Stimulated activated naive B cell treated with anti-CD40 and anti-IgM and Interleukin-4, amounts not matched to agents 10 μg/mL and 1 μg/mL and 100 μg/mL, for 72 hours (primary cell): ENCODE results near the gene KCNE4.

ENCODE experiments used
- ATAC-seq, 2 donors: fragments of 150-1000 bp; cut with Tn5 transposase; replicated peaks; 2 replicates each; pipeline ENCODE4 v1.10.0; 2021; ENCODE audit warnings: moderate library complexity in 1 of 2
- DNase-seq: peaks from one replicate; pipeline ENCODE4 v3.0.0; 2021
- H3K27ac Mint-ChIP-seq: one replicate; pipeline ENCODE4 v1.8.0; 2022; ENCODE audit warnings: mild to moderate bottlenecking, mixed read lengths
- H3K27me3 Mint-ChIP-seq, 2 donors: one replicate each; pipeline ENCODE4 v1.8.0; 2022; ENCODE audit warnings: mixed read lengths in 2 of 2
- H3K36me3 Mint-ChIP-seq, 2 donors: one replicate each; pipeline ENCODE4 v1.8.0; 2022; ENCODE audit warnings: mixed read lengths in 2 of 2, mild to moderate bottlenecking in 1 of 2
- H3K4me1 Mint-ChIP-seq, 2 donors: one replicate each; pipeline ENCODE4 v1.8.0; 2022; ENCODE audit warnings: mixed read lengths in 2 of 2, mild to moderate bottlenecking in 1 of 2
- H3K4me3 Mint-ChIP-seq, 2 donors: one replicate each; pipeline ENCODE4 v1.8.0; 2022; ENCODE audit warnings: mild to moderate bottlenecking in 2 of 2, mixed read lengths in 2 of 2, moderate library complexity in 1 of 2
- H3K9me3 Mint-ChIP-seq, 2 donors: one replicate each; pipeline ENCODE4 v1.8.0; 2022; ENCODE audit warnings: mixed read lengths in 2 of 2, mild to moderate bottlenecking in 1 of 2

Gene KCNE4

DNA sequence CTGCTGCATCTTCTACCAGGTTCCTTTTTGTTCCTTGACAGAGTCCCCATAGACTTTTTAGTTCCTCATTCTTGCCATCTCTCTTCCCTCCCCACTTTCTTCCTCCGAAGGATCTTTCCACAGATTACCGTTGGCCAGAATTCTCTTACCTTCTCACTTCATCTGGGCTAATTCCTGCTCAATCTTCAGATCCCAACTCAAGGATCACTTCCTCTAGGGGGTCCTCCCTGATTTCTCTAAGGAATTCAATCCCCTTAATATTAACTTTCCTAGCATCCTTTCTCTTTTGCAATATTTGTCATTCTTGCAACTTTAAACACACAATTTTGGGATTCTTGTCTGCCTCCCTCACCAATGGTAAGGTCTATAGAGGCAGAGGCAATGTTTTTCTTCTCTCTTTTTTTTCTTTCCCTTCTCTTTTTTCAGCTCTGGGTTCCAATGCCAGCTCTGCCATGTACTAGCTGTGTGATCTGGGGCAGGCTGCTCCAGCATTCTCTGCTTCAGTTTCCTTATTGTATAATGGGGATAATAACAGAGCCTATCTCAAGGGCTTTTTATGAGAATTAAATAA lies 5.4 kb upstream of the KCNE4 start:
- H3K27ac Mint-ChIP-seq = no peak overlapping the region
- no peaks in the 10 kb centered on the region for H3K4me1 Mint-ChIP-seq
- H3K4me3 Mint-ChIP-seq = no peak overlapping the region
- DNase-seq (no peak), ATAC-seq (no peak)
- H3K9me3 Mint-ChIP-seq = peaks cover 0 to 2% of the 10 kb centered on the region in 2 donors
- H3K27me3 Mint-ChIP-seq = peaks cover 16 to 23% of the 10 kb centered on the region in 2 donors
- no peaks in the 10 kb centered on the region for H3K36me3 Mint-ChIP-seq

- no peaks in the 10 kb centered on the region for H3K4me1 Mint-ChIP-seq
- peaks cover 0 to 2% of the 10 kb centered on the region in 2 donors for H3K9me3 Mint-ChIP-seq
- no peak for DNase-seq
- H3K27me3 Mint-ChIP-seq = peaks cover 22 to 23% of the 10 kb centered on the region in 2 donors
- H3K27ac Mint-ChIP-seq = no peak overlapping the region
- ATAC-seq = no peak
- no peaks in the 10 kb centered on the region for H3K36me3 Mint-ChIP-seq
- no peak overlapping the region for H3K4me3 Mint-ChIP-seq
Measured at GRCh38 chr2:223047260-223047761, 4.7 kb upstream of the KCNE4 start.

DNA sequence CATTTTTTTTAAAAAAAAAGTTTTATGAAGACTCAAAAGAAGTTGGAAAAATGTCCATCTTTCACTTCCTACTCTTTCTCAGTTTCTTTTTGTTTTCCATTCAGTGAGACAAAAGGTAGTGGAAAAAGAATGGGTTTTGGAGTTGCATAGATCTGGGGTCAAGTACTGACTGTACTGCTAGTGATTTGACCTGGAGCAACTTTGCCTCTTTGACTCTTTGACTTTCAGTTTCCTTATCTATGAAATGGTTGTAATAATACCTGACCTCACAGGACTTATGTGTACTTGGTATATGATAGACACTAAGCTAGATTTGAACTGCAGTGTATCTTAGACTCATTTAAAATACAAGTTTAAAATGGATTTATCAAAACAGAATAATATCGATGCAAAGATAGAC lies 3.5 kb upstream of the KCNE4 start:
- ATAC-seq (no peak), DNase-seq (no peak)
- peaks cover 0 to 2% of the 10 kb centered on the region in 2 donors for H3K9me3 Mint-ChIP-seq
- H3K4me1 Mint-ChIP-seq = no peaks in the 10 kb centered on the region
- H3K4me3 Mint-ChIP-seq = no peak overlapping the region
- H3K27ac Mint-ChIP-seq = no peak overlapping the region
- H3K36me3 Mint-ChIP-seq = no peaks in the 10 kb centered on the region
- H3K27me3 Mint-ChIP-seq = peaks cover 22 to 28% of the 10 kb centered on the region in 2 donors

DNA sequence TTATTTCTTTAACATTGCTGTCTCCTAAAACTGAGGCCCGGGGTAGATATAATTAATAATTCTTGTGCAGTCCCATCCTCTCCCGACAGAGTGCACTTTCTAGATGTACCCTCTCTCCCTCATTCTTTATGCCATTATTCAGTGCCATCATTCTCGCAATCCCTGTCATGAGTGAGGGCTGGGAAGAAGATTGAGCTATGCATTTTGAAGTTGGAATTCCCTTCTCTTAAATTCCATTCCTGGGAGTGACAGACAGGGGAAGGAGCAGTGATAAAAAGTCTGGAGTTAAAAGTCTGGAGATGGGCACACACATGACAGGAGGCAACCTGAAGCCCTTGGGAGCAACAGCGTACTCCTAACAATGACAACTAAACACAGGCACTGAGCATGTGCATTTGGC lies 2.6 kb upstream of the KCNE4 start:
- peaks cover 22 to 34% of the 10 kb centered on the region in 2 donors for H3K27me3 Mint-ChIP-seq
- H3K4me3 Mint-ChIP-seq = no peak overlapping the region
- no peak for DNase-seq
- H3K9me3 Mint-ChIP-seq = peaks cover 0 to 2% of the 10 kb centered on the region in 2 donors
- H3K27ac Mint-ChIP-seq = no peak overlapping the region
- H3K4me1 Mint-ChIP-seq = no peaks in the 10 kb centered on the region
- ATAC-seq = no peak
- no peaks in the 10 kb centered on the region for H3K36me3 Mint-ChIP-seq

GRCh38 chr2:223050188-223050587 lies 1.8 kb upstream of the KCNE4 start:
- Mint-ChIP-seq H3K9me3 (peaks cover 0 to 2% of the 10 kb centered on the region in 2 donors), H3K36me3 (no peaks in the 10 kb centered on the region), H3K27me3 (peaks cover 22 to 34% of the 10 kb centered on the region in 2 donors), H3K4me1 (no peaks in the 10 kb centered on the region), H3K4me3 (no peak overlapping the region), H3K27ac (no peak overlapping the region)
- DNase-seq (no peak), ATAC-seq (no peak)

DNA sequence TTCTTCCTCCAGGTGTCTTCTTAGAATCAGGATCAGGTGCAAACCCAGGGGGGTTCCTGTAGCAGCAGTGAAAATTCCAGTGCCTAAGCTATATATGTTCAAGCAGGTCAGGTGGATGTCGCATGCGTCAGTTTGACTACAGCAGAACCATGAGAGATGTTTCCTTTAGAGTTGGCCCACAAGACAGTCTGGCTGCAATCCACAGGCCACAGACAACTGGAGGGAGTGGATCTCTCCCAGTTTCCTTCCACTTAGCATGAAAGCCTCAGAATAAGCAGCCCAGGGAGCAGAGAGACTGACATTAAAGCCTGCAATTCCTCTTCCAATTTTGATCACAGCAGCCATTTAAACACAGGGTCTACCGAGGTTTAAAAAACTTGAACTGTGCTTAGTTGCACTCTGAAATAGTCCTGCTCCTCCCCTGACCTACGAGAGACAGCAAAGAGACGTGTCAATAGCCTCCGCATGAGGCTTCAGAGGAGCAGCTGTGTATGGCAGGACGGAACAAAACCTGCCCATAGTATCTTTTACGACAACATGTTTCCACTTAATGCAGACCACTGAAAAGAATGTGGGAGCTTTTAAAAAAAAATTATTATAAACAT lies 988 bp upstream of the KCNE4 start:
- Mint-ChIP-seq H3K9me3 (peaks cover 0 to 2% of the 10 kb centered on the region in 2 donors), H3K27me3 (peaks cover 28 to 38% of the 10 kb centered on the region in 2 donors), H3K4me1 (no peaks in the 10 kb centered on the region), H3K4me3 (no peak overlapping the region), H3K27ac (no peak overlapping the region), H3K36me3 (no peaks in the 10 kb centered on the region)
- DNase-seq = no peak
- ATAC-seq = no peak

GRCh38 chr2:223052548-223053483 lies 826 bp downstream of the KCNE4 start:
- Mint-ChIP-seq H3K36me3 (no peaks in the 10 kb centered on the region), H3K4me1 (no peaks in the 10 kb centered on the region), H3K9me3 (peaks cover 0 to 2% of the 10 kb centered on the region in 2 donors), H3K27me3 (peaks cover 25 to 38% of the 10 kb centered on the region in 2 donors), H3K27ac (no peak overlapping the region), H3K4me3 (no peak overlapping the region)
- ATAC-seq = no peak
- DNase-seq = no peak

DNA sequence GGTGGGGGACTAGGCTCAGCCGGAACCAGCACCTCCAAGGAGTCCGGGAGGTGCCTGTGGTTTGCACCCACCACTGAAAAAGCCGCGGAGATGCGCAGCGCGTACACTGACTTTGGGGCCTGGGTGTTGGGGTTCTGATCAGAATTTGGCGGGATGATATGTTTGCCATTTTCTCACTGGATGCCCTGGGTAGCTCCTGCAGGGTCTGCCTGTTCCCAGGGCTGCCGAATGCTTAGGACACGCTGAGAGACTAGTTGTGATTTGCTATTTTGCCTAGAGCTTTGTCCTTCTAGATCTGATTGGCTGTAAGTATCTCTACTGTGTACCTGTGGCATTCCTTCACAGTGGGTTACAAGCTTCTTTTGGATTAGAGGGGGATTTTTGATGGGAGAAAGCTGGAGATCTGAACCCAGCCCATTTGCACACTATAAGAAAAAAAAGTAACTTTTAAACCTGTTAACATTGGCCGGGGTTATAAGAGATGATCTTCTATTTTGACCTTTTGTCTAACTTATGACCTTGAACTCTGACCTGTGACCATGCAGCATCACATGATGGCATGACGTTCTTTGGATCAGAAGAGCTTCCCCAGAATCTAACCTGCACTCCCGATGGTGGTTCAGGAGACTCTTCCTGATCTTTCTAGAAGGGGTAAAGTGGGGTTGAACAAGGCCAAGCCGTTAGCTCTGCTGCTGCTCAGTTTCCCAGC lies 1.6 kb downstream of the KCNE4 start:
- Mint-ChIP-seq H3K4me3 (no peak overlapping the region), H3K9me3 (peaks cover 0 to 2% of the 10 kb centered on the region in 2 donors), H3K27ac (no peak overlapping the region), H3K27me3 (peaks cover 23 to 38% of the 10 kb centered on the region in 2 donors), H3K4me1 (no peaks in the 10 kb centered on the region), H3K36me3 (no peaks in the 10 kb centered on the region)
- no peak for ATAC-seq
- no peak for DNase-seq

DNA sequence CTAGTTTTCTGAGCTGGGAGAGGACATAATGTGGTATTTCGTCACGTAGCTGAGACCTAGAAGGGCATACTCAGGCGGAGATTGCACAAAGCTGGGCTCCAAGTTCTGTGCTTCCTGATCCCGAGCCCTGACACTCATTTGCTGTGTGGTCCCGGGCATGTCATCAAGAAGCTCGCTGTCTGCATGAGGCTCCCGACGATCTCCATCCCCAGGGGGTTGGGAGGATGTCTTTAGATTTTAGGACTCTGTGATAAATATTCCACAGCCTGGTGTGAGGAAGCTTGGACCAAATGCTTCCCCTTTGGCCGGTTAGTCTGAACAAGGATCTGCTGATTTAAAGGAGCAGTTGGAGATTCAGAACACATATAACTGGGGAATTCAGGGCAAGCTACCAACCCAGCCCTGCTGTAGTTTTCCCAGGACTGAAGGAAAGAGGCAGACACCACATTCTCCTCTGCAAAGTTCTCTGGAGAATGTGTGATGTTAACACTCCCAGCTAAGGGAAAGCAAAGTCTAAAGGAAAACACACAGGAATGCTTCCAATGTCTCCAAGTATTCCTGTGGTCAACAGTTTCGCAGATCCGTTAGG lies 2.3 kb downstream of the KCNE4 start:
- DNase-seq (no peak), ATAC-seq (no peak)
- H3K27me3 Mint-ChIP-seq = peaks cover 23 to 38% of the 10 kb centered on the region in 2 donors
- no peak overlapping the region for H3K4me3 Mint-ChIP-seq
- H3K36me3 Mint-ChIP-seq = no peaks in the 10 kb centered on the region
- peaks cover 0 to 2% of the 10 kb centered on the region in 2 donors for H3K9me3 Mint-ChIP-seq
- H3K27ac Mint-ChIP-seq = no peak overlapping the region
- H3K4me1 Mint-ChIP-seq = no peaks in the 10 kb centered on the region

- Mint-ChIP-seq H3K27ac (no peak overlapping the region), H3K4me3 (no peak overlapping the region), H3K36me3 (no peaks in the 10 kb centered on the region), H3K27me3 (peaks cover 23 to 32% of the 10 kb centered on the region in 2 donors), H3K9me3 (peaks cover 0 to 2% of the 10 kb centered on the region in 2 donors), H3K4me1 (no peaks in the 10 kb centered on the region)
- ATAC-seq (no peak), DNase-seq (no peak)
Measured at GRCh38 chr2:223055140-223055539, 3.1 kb downstream of the KCNE4 start.

DNA sequence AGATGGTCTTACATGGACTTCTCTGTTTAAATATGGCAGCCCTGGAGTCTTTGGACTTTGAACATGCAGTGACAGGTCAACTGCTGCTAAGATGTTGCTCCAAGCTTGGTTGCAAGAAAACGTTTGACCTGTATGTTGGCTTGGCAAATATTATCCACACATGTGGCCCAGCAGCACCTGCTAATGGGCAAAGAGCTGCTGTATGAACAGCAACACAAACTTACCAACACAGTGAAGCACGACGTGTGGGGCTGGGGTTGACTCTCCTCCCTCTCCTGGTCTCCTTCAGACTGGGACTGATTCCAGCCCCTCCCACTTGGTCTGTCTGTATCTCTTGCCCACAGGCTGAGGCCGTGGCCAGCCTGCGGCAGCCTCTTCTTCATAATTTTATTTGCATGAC lies 3.8 kb downstream of the KCNE4 start:
- Mint-ChIP-seq H3K27me3 (peaks cover 17 to 26% of the 10 kb centered on the region in 2 donors), H3K27ac (no peak overlapping the region), H3K36me3 (no peaks in the 10 kb centered on the region), H3K9me3 (no peaks in the 10 kb centered on the region), H3K4me1 (no peaks in the 10 kb centered on the region), H3K4me3 (no peak overlapping the region)
- ATAC-seq (no peak), DNase-seq (no peak)

- DNase-seq = no peak
- H3K27me3 Mint-ChIP-seq = peaks cover 16 to 19% of the 10 kb centered on the region in 2 donors
- no peak overlapping the region for H3K4me3 Mint-ChIP-seq
- ATAC-seq = no peak
- no peaks in the 10 kb centered on the region for H3K36me3 Mint-ChIP-seq
- no peaks in the 10 kb centered on the region for H3K4me1 Mint-ChIP-seq
- no peak overlapping the region for H3K27ac Mint-ChIP-seq
- H3K9me3 Mint-ChIP-seq = no peaks in the 10 kb centered on the region
Measured at GRCh38 chr2:223056701-223057418, 4.9 kb downstream of the KCNE4 start.

DNA sequence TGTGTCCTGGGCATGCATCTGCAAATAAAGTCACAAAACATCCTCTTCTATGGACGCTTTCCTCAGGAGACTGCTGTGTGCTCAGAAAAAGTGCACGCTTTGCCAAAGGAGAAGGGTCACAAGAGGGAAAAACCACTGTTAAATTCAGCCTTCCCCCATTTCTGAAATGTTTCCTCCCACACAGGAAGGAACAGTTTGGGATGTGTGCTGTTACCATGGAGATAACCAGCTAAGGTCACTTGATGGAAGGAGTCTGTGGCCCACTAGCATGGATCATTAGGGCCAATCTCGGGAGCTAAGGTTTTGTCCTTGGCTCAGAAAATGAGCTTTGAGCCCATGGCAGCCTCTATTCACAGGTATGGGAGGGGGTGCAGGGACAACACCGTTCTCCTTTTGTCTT lies 5.6 kb downstream of the KCNE4 start:
- H3K27me3 Mint-ChIP-seq = peaks cover 12 to 14% of the 10 kb centered on the region in 2 donors
- no peaks in the 10 kb centered on the region for H3K9me3 Mint-ChIP-seq
- no peak overlapping the region for H3K27ac Mint-ChIP-seq
- no peak for ATAC-seq
- no peaks in the 10 kb centered on the region for H3K36me3 Mint-ChIP-seq
- H3K4me3 Mint-ChIP-seq = no peak overlapping the region
- no peaks in the 10 kb centered on the region for H3K4me1 Mint-ChIP-seq
- DNase-seq = no peak
